HG03378 (cell line): ENCODE results near the gene RANBP3.

Experiments used
- ATAC-seq: cut with Tn5 transposase; IDR thresholded peaks from one replicate; pipeline ENCODE4 v1.9.1; 2021; ENCODE audit warnings: mild to moderate bottlenecking, moderate library complexity; ENCODE audit not compliant: unreplicated experiment

The RANBP3 gene

DNA sequence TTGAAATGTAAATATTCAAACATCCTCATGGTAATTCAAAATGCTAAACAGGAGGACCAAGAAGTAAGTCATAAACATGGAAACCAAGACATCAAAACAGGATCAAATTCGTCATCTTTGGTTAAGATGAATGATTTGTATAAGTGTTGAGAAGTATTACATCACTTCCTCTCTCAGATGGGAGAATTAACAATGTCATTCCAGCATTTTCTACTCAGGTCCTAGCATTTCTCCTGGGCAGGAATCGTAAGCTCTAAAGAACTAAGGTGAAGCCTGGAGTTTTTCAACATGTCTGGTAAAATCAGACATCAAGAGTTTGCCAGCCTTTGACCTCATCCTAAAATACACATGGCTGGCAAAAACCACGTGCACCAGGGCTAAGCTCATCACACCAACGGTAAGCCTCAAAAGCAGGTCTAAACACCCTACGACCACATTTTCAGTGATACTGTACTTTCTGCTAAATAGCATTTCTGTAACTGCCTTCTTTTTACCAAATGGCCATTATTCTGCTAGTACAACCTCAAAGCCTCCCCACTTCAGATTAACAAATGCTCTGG, 24.8 kb downstream of the RANBP3 start:
- no peak for ATAC-seq

DNA sequence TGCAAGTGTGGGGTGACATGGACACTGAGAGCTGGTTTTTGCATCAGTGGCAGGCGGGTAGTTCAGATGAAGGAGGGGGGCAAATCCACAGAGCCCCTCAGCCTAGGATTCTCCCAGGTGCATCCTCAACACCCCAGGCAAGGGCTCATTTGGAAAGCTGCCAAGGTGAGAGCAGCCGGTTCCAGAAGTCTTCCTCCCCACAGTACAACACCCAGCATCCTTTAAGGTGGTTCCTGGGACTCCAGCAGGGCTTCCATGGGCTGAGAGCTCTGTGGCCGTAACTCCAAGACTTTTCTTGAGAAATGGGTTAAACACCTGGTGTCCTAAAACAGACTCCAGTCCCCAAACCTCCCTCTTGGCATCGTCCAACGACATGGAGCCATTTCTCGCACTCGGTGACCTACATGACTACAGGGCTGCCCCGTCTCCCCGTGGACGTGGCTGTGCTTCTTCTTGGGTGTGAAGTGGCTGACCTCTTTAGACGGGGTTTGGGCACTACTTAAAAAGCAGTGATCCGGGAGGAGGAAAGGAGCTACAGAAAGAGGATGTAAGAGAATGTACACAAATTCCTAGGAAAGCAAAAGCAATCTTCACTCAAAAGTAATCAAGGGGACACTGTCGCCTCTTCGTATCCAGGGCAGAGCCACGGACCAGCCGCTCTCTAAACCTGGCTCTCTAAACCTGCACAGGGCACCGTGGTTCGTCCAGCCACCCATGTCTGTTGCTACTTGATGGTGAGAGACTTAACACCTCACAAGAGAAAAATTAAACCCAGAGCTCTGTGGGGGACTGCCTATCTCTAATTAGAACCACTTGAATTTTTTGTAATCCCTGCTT, 25.5 kb downstream of the RANBP3 start:
- ATAC-seq, result no peak

DNA sequence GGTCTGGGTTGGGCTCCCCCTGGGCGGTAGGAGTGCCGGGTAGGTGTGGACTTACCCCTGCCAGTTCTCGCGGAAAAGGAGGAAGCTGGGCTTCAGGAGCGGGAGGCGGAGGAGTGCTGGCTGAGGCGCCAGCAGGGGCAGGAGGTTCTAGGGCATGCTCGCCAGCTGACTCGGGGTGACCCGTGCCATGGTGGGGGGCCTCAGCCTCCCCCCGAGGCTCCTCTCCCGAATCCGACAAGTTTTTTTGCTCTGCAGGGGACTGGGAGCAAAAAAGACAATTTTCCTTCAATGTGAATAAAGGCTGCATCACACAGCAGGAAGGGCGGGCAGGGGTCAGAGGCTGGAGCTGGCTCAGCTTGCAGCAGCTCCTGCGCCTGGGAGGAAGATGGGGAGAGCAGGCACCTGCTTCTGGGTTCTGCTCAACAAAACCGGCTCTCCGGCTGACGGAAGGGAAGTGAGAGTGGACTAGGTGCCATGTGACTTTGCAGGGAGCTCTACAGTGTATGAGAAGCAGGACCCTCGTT, 26.5 kb downstream of the RANBP3 start:
- no peak for ATAC-seq

DNA sequence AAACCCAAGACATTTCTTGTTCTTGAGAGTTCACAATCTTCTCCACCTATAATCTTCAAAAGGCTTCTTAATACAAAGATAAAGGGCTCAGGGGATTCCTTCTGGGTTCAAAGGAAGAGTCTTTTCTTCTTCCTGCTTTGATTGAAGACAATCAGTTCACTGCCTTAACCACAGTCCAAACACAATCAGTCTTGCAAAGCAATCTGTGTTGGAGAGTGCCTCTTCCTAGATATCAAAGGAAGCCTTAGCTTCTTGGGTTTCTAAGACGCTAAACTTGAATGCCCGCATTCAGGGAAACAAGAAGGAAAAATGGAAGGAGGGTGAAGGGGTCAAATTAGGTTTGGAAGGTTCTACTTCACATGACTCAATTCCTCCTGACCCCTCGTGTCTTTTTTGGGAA, 27.2 kb downstream of the RANBP3 start:
- ATAC-seq, result no peak

DNA sequence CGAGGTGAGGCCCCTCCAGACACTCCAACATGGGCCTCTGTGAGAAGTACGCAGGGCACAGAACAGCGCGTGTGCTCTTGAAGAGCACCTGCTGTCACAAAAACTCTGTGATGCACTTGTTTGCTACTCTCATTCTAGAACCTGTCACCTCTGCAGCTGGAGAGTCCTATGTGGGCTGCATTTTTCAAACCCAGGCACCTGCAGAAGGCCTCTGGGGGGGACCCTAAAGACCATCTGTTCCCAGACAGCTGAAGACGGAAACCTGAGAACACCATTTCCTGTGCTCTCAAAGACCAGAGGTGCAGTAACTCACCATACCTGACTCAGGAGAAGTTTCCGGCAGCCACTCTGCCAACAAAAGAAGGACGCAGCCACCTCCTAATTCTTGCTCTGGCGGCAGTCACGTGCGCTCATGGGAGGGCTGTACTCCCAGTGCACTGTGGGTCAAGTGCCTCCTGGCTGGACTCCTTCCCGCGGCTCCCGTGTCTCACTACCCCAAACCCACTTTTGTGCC, 28.1 kb downstream of the RANBP3 start:
- ATAC-seq, result no peak

DNA sequence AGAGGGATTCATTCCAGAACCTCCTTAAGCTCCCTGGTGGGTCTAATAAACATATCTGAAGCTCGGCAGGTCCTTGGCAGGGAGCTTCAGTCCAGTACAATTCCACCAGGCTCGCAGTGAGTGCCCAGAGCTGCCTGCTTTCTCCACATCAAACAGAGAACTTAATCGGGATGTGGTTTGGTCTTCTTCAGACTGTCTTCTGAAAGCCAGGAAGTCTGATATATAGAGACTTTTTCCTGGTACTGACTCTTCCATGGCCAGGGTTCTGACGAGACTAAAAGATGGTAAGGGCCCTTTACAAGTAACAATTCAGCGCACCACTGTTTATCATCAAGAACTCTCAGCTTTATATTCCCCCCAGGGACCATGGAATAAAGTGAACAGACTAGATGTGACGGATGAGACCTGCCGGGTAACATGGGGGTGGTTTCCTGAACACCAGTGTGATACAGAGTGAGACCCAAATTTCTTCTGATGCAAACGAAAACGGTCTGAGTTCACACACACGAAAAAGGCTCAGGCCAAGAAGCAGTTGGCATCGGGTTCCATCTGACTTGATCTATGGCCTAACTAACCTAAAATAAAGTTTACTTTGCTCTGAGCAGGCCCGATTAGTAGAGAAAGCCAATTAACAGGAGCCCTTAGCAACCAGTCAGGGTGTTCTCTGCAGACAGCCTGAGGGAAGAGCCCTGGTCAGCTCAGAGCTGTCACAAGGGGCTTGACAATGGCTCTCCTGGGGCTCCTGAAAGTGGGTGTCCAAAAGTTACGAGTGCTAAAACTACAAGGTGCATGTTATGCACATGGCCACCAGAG, 29.0 kb downstream of the RANBP3 start:
- no peak for ATAC-seq

DNA sequence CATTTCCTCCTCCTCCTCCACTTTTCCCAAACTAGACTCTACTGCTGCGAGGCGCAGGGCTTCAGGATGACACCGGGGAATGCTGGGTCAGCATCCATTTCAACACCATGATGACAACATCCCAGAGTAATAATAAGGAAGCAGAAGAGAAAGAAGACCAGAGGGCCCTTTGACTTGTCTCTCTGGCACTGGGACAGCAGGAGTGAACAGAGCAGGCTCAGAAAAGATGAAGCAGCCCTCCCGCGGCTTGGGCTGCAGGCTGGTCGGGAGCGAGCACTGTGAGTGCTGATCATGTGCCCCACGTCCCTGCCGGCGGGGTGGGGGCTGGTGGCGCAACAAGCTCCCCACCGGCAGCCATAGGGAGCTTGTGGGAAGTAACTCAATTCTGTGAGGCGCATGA, 30.5 kb downstream of the RANBP3 start:
- ATAC-seq, result no peak

DNA sequence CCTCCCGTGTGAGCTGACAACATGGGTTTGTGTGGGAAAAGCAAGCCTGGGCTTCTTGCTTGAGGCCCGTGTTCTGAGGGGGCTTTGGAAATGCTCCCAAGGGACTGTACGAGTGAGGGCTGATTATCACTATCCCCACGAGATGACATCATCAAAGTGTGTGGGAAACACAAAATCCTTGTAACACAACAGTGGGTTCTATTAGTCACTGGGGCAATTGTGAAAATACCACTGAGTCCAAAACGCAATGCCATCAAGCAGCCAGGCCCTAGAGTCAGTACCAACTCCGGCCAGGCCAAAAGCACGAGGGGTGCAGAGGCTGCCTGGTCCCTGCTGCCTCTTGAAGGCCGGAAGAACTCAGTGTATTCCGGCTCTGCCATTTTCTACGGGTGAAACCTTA, 34.3 kb downstream of the RANBP3 start:
- ATAC-seq, result no peak

DNA sequence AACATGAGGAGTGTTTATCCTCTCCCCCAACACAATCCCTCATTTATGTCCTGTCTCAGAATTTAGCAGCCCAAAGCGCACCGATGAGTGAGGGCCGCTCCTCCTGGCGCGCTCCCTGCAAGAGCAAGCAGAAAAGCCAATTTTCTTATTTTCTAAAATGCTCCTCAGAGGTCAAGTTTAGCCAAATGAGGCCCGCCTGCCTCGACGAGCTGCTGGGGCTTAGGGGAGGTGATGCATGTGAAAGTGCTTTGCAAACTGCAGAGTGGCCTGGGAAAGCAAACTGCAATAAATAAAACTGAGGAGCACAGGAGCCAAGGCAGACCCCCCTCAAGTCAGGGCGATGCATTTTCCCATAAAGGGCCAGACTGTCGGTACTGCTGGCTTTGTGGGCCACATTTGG, 34.9 kb downstream of the RANBP3 start:
- ATAC-seq, result no peak

DNA sequence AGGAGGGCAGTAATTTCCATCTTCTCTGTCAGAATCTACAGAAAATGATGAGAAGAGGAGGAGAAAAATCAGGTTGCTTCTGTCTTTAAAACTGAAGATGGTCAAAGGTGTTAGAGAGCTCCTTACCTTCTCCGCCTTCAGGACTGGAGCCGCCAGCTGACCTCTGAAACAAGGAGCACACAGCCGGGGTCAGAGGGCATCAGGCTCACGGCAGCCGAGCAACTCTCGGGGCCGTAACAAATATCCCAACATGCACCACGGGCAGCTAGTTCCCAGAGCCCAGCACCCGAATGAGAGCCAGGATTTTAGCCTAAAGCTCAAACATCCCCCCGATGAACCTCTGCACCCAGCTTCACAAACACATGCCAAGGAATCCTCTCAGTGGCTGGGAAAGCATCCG, 36.3 kb downstream of the RANBP3 start:
- no peak for ATAC-seq

DNA sequence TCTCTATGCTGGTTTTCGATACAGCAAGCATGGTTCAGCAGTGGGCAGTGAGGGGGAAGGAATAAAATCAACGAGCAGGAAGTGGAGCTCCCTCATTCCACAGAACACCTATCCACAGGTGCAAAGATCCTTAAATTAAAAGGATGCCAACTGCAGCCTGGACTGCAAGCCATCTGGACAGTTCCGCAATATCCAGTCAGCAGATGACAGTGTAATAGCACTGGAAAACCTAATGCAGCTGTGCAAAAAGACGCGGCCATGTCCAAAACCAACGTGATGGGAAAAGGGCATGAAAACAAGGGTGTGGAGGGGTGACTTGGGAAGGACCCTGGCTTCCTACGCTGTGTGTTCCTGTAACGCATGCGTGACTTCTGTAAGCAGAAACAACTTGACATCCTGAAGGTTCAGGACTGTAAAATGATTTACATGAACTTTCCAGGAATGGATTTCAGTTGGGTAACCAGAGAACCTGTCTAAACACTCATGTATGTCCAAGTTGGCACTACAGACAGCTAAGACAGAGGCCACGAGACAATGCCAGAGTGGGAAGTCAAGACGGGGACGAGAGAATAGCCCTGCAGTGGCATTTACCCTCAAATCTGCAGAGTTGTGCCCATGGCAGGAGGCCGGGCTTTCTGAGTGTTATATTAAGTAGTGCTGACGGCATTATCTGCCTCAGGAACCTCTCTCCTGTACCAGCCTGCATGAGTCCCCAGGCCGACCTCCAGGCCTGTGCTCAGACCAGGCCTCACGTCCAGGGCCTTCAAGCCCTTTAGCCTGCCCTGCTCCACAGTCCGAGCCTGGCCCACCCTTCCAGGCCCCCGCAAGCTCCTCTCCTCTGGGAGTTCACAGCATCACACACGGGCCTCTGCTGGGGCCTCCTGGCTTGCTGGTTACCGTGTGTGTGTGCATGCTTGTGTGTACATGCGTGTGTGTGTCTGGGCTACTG, 37.4 kb downstream of the RANBP3 start:
- ATAC-seq, result no peak

DNA sequence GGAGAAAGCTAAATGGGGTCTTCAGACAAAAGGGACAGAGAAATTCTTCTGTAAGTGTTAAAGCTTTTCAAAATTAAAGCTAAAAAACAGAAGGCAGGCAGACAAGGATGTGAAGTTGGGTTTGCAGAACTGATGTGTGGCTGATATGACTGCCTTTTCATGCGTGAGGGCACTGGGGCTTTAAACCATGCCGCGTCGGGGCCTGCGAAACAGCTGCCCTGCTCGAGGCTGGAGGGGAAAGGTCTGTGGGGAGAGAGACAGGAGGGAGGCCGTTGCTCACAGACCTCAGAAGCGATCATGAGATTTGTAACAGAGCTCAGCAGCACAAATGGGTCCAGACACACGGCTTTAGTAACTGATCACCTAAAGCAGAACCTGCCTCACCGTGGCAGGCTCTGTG, 40.4 kb downstream of the RANBP3 start:
- ATAC-seq, result no peak

DNA sequence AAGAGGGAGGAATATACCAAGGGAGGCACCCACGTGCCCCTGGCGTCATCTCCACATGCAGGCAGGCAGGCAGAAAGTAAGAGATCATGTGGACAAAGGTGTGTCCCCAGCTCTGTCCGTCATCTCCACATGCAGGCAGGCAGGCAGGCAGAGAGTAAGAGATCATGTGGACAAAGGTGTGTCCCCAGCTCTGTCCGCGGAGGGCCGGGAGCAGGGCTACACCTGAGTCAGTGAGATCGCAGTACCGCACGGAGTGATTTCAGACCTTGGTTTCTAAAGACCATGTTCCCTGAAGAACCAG, 41.7 kb downstream of the RANBP3 start:
- no peak for ATAC-seq

DNA sequence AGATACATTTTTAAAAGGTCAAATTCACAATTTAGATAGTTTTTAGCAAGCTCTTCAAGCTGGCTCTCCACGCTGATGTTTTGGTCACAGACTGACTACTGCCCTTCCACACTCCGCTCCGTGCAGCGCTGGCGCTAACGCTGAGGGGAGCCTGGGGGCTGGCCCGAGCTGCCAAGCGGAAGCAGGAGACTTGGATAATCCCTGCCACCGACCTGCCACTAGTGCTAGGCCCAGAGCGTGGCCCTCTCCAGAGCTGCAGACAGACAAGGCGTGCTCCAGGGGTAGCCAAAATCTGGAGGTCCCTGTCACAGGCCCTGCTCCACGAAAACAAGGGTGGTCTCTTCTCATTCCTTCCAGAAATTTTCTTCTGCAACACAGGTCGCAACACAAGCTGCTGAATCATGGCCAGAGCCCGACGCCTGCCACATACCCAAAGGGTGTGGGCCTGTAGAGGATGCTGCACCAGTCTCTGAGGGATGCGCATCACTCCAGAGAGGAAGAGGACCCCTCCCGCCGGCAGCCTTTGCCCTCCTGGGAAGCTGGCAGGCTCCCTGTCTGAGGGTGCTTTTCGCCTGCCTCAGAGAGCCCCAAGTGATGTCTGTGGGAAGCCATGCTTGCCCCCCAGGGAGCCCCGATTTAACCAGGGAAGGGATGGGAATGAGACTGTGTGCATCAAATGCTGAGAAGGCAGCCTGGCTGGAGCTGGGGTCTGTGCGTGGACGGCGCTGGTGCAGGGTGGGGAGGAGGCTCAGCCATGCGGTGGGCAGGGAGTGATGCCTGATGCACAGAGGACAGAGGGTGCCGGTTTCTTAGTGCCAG, 42.3 kb downstream of the RANBP3 start:
- no peak for ATAC-seq

DNA sequence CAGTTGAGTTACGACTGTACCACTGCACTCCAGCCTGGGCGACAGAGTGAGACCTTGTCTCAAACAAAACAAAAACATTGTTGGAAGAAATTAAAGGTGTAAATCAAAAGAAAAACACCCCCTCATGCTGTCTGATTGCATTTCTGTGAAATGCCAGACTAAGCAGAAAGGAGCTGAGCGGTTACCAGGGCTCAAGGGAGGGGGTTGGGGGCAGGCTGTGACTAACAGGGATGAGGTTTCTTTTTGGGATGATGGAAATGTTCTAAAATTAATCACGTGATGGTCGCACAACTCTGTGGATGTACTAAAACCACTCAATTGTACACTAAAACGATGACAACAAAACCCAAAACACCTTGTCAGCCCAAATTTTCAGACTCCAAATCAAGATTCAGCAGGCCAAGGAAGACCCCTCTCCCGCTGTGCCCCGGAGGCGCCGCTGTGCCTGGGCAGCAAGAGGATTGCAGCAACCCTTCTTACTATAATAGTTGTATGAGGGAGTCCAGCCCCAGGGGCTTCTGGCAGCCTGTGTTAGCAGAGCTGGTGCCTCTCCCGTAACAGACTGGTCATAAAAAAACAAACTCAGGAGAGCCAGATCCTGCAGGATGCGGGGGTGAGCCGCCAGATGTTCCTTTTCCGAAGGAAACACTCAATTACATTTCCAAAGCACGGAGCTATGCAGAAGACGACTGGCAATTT, 43.0 kb downstream of the RANBP3 start:
- ATAC-seq, result no peak

DNA sequence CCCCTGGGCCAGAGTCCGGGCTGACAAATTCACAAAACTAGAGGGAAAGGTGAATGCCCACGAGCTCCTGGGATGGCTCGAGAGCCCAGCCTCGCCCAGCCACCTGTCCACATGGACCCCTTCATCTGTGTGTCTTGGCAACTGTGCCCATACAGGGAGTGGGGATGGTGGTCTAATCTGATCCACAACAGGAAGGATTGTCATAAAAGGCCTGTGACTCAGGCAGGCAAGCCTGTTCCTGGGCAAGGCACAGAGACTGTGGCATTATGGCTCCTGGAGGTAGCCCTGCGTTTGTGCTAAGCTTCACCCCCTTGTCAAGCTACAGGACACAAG, 43.9 kb downstream of the RANBP3 start:
- no peak for ATAC-seq

DNA sequence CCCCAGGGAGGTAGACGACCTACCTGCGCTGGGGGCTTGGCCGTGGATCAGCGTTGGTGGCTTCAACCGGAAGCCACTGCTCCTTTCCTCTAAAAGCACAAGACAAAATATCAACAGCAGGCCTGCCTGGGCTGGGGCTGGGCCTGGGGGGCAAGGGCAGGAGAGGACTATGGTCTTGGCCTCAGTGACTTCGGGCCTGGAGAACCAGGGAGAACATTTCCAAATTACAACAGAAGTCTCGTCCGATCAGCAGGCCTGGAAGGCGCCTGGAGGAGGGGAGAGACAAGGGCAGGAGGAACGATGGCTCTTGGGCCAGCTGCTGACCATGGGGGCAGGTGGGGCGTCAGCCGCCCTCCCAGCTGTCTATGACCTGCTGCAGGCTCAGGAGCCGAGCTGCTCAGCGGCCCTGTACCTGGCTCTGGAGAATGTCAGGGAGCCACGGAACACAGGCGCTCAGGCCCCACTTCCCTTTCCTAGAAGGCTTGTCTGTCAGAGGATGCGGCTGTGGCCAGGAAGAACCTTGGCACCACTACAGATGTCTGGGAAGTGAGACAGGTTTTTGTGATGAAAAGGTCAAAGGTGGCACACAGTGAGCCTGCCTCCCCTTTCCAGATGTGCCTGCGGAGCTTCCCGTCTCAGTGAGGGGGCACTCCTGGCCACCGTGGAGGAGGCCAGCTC, 44.4 kb downstream of the RANBP3 start:
- ATAC-seq, result no peak

DNA sequence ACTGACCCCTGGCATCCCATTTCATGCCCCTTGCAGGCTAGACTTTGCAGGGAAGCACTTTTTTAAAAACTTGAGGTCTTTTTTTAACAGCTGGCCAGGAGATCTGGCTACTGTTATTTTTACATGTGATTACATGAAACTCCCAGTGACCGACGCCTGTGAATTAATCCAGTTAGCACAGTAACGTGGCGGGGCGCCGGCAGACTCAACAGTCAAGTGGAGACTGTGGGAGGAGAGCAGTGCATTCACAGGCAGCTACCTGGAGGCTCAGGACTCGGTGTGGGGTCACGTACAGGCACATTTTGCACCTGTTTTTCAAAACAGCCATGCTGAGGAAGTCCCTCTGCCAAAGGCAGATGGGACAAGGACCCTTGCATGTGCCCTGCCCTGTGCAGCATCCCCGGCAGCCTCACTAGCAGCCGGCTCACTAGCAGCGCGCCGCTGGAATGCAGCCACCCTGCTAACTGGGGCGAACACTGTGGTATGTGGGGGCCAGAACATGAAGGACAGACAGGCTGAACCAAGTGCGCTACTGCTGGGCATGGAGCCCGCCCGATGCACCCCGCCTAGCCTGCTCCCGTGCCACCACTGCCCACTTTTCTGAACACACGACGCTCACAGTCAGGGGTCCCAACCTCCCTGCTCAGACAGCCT, 45.2 kb downstream of the RANBP3 start:
- no peak for ATAC-seq
